Activated T-helper 1 cell treated with anti-CD3 and anti-CD28 coated beads, Interleukin-12 subunit alpha, Interleukin-12 subunit beta, Interleukin-2, Interleukin-4 antibody, amounts not matched to agents 30 ng/mL and 10 ng/mL and 1 ng/mL, durations not matched to agents 14 hours and 24 hours and 36 hours (primary cell): ENCODE data around the gene PFKFB2. TPM values are rescaled to one million over a fixed set of nuclear protein-coding genes. Genes with fewer than 3 reads are reported as not detected.

Experiments used
- DNase-seq: peaks from one replicate; pipeline ENCODE4 v3.0.0; 2021; ENCODE audit warnings: low spot score
- H3K27ac Mint-ChIP-seq: one replicate; pipeline ENCODE4 v1.8.0; 2021; ENCODE audit warnings: mild to moderate bottlenecking, mixed read lengths
- H3K27me3 Mint-ChIP-seq: one replicate; pipeline ENCODE4 v1.8.0; 2022; ENCODE audit warnings: mild to moderate bottlenecking, moderate library complexity, mixed read lengths; ENCODE audit not compliant: insufficient read depth
- H3K36me3 Mint-ChIP-seq: one replicate; pipeline ENCODE4 v1.8.0; 2021; ENCODE audit warnings: low read depth, mixed read lengths
- H3K4me1 Mint-ChIP-seq: one replicate; pipeline ENCODE4 v1.8.0; 2021; ENCODE audit warnings: low read depth, mixed read lengths
- H3K4me3 Mint-ChIP-seq: one replicate; pipeline ENCODE4 v1.8.0; 2021; ENCODE audit warnings: mild to moderate bottlenecking, moderate library complexity, mixed read lengths
- H3K9me3 Mint-ChIP-seq: one replicate; pipeline ENCODE4 v1.8.0; 2021; ENCODE audit warnings: mixed read lengths
- intact Hi-C: fragments of 100-400 bp; cut with micrococcal nuclease; formaldehyde crosslinking; loops from one replicate; pipeline ENCODE4 v1.15.1; 2024
- total RNA-seq: library from RNA; stranded (reverse); gene quantifications from 2 replicates; pipeline ENCODE4 v1.2.3, GENCODE V29; 2022

PFKFB2 gene
- total RNA-seq, 1 donor from 2014 or later = 4.4 TPM

- Mint-ChIP-seq H3K4me1 (no peaks in the 10 kb centered on the region), H3K4me3 (no peak overlapping the region), H3K36me3 (no peaks in the 10 kb centered on the region), H3K9me3 (no peaks in the 10 kb centered on the region), H3K27ac (no peak overlapping the region), H3K27me3 (peaks cover 23% of the 10 kb centered on the region)
- DNase-seq = no peak
- intact Hi-C loops = no loop called here
Observed at GRCh38 chr1:207026104-207026534, 27.0 kb upstream of the PFKFB2 start.

- intact Hi-C loops = no loop called here
- H3K36me3 Mint-ChIP-seq = no peaks in the 10 kb centered on the region
- DNase-seq = no peak
- no peak overlapping the region for H3K27ac Mint-ChIP-seq
- no peaks in the 10 kb centered on the region for H3K9me3 Mint-ChIP-seq
- no peak overlapping the region for H3K4me3 Mint-ChIP-seq
- peaks cover 27% of the 10 kb centered on the region for H3K27me3 Mint-ChIP-seq
- H3K4me1 Mint-ChIP-seq = no peaks in the 10 kb centered on the region
Observed at GRCh38 chr1:207027206-207027777, 25.8 kb upstream of the PFKFB2 start.

- Mint-ChIP-seq H3K4me1 (no peaks in the 10 kb centered on the region), H3K27ac (no peak overlapping the region), H3K4me3 (no peak overlapping the region), H3K36me3 (no peaks in the 10 kb centered on the region), H3K27me3 (peaks cover 27% of the 10 kb centered on the region), H3K9me3 (no peaks in the 10 kb centered on the region)
- intact Hi-C loops = no loop called here
- DNase-seq = no peak
Observed at GRCh38 chr1:207027921-207028320, 25.2 kb upstream of the PFKFB2 start.

- Mint-ChIP-seq H3K4me3 (no peak overlapping the region), H3K4me1 (no peaks in the 10 kb centered on the region), H3K27me3 (peaks cover 37% of the 10 kb centered on the region), H3K36me3 (no peaks in the 10 kb centered on the region), H3K9me3 (no peaks in the 10 kb centered on the region), H3K27ac (no peak overlapping the region)
- intact Hi-C loops = no loop called here
- no peak for DNase-seq
Observed at GRCh38 chr1:207028884-207029650, 24.0 kb upstream of the PFKFB2 start.

- no peak overlapping the region for H3K4me3 Mint-ChIP-seq
- intact Hi-C loops = no loop called here
- H3K27me3 Mint-ChIP-seq = peaks cover 38% of the 10 kb centered on the region
- no peak for DNase-seq
- no peaks in the 10 kb centered on the region for H3K9me3 Mint-ChIP-seq
- H3K27ac Mint-ChIP-seq = no peak overlapping the region
- H3K36me3 Mint-ChIP-seq = no peaks in the 10 kb centered on the region
- no peaks in the 10 kb centered on the region for H3K4me1 Mint-ChIP-seq
Observed at GRCh38 chr1:207029701-207030521, 23.2 kb upstream of the PFKFB2 start.

- no peak for DNase-seq
- H3K36me3 Mint-ChIP-seq = no peaks in the 10 kb centered on the region
Observed at GRCh38 chr1:207030522-207031009, 22.5 kb upstream of the PFKFB2 start.

GRCh38 chr1:207031016-207031415, 22.1 kb upstream of the PFKFB2 start:
- intact Hi-C loops = no loop called here

More at GRCh38 chr1:207030522-207031009, 22.5 kb upstream of the PFKFB2 start:
- H3K27ac Mint-ChIP-seq = no peak overlapping the region
- intact Hi-C loops = no loop called here
- H3K4me3 Mint-ChIP-seq = no peak overlapping the region
- no peaks in the 10 kb centered on the region for H3K4me1 Mint-ChIP-seq
- no peaks in the 10 kb centered on the region for H3K9me3 Mint-ChIP-seq
- H3K27me3 Mint-ChIP-seq = peaks cover 38% of the 10 kb centered on the region

GRCh38 chr1:207031632-207032264, 21.3 kb upstream of the PFKFB2 start:
- Mint-ChIP-seq H3K36me3 (no peaks in the 10 kb centered on the region), H3K27me3 (peaks cover 34% of the 10 kb centered on the region), H3K27ac (no peak overlapping the region), H3K9me3 (no peaks in the 10 kb centered on the region), H3K4me1 (no peaks in the 10 kb centered on the region), H3K4me3 (no peak overlapping the region)
- DNase-seq = no peak
- intact Hi-C loops = no loop called here

More at GRCh38 chr1:207031016-207031415, 22.1 kb upstream of the PFKFB2 start:
- no peak overlapping the region for H3K4me3 Mint-ChIP-seq
- peaks cover 38% of the 10 kb centered on the region for H3K27me3 Mint-ChIP-seq
- no peaks in the 10 kb centered on the region for H3K4me1 Mint-ChIP-seq
- H3K27ac Mint-ChIP-seq = no peak overlapping the region
- no peaks in the 10 kb centered on the region for H3K9me3 Mint-ChIP-seq
- no peaks in the 10 kb centered on the region for H3K36me3 Mint-ChIP-seq
- DNase-seq = no peak

GRCh38 chr1:207032528-207033017, 20.5 kb upstream of the PFKFB2 start, which contains the start of gene C1orf116:
Gene C1orf116, minus strand, starts transcription at chr1:207032756. Its CDS starts 5,158 bp downstream, at chr1:207027598.
- H3K4me1 Mint-ChIP-seq = no peaks in the 10 kb centered on the region
- intact Hi-C loops = no loop called here
- no peaks in the 10 kb centered on the region for H3K36me3 Mint-ChIP-seq
- DNase-seq = no peak
- H3K27ac Mint-ChIP-seq = no peak within 1 kb of the TSS
- H3K9me3 Mint-ChIP-seq = no peaks in the 10 kb centered on the region
- no peak within 1 kb of the TSS for H3K4me3 Mint-ChIP-seq
- H3K27me3 Mint-ChIP-seq = peaks cover 27% of the 10 kb centered on the region

GRCh38 chr1:207033302-207033701, 19.8 kb upstream of the PFKFB2 start:
- no peak overlapping the region for H3K4me3 Mint-ChIP-seq
- peaks cover 27% of the 10 kb centered on the region for H3K27me3 Mint-ChIP-seq
- no peaks in the 10 kb centered on the region for H3K9me3 Mint-ChIP-seq
- no peaks in the 10 kb centered on the region for H3K36me3 Mint-ChIP-seq
- no peak overlapping the region for H3K27ac Mint-ChIP-seq
- intact Hi-C loops = no loop called here
- no peaks in the 10 kb centered on the region for H3K4me1 Mint-ChIP-seq
- no peak for DNase-seq

- peaks cover 25% of the 10 kb centered on the region for H3K27me3 Mint-ChIP-seq
- no peak for DNase-seq
- intact Hi-C loops = no loop called here
- no peaks in the 10 kb centered on the region for H3K36me3 Mint-ChIP-seq
- no peak overlapping the region for H3K4me3 Mint-ChIP-seq
- H3K27ac Mint-ChIP-seq = no peak overlapping the region
- H3K4me1 Mint-ChIP-seq = no peaks in the 10 kb centered on the region
- no peaks in the 10 kb centered on the region for H3K9me3 Mint-ChIP-seq
Observed at GRCh38 chr1:207034208-207034607, 18.9 kb upstream of the PFKFB2 start.

- DNase-seq = no peak
- no peaks in the 10 kb centered on the region for H3K9me3 Mint-ChIP-seq
- peaks cover 26% of the 10 kb centered on the region for H3K27me3 Mint-ChIP-seq
- no peak overlapping the region for H3K27ac Mint-ChIP-seq
- no peaks in the 10 kb centered on the region for H3K4me1 Mint-ChIP-seq
- H3K4me3 Mint-ChIP-seq = no peak overlapping the region
- no peaks in the 10 kb centered on the region for H3K36me3 Mint-ChIP-seq
- intact Hi-C loops = no loop called here
Observed at GRCh38 chr1:207034998-207035397, 18.1 kb upstream of the PFKFB2 start.
